ENCODE data around the gene CLCN7. TPM values are rescaled to one million over a fixed set of nuclear protein-coding genes. Genes with fewer than 3 reads are reported as not detected.

CLCN7 gene
- total RNA-seq, 2 donors from 2014 or later: 43.3 to 47.0 TPM

GRCh38 chr16:1493746-1494094 lies 18.9 kb upstream of the CLCN7 start:
- Histone ChIP-seq H3K36me3 (peaks cover 23% of the 10 kb centered on the region), H3K27me3 (replicated peaks; ENCODE audit: insufficient read depth) (no peaks in the 10 kb centered on the region), H3K4me1 (ENCODE audit: control insufficient read depth in 1 of 2, low read depth in 2 of 2) (peaks cover 11 to 22% of the 10 kb centered on the region in 2 donors), H3K27ac (peak overlapping the region; percentile 79 to 89), H3K9me3 (no peaks in the 10 kb centered on the region), H3K4me3 (peak overlapping the region; percentile 95)
- no peak for TF ChIP-seq CTCF (IDR thresholded peaks at IDR 0.05)
- ATAC-seq (ENCODE audit: insufficient number of reproducible peaks, low FRiP score, low read depth) (no peak), DNase-seq (ENCODE audit: low spot score) (no peak)

- peak within 1 kb of the TSS; percentile 95 for H3K4me3 ChIP-seq
- ATAC-seq (ENCODE audit: insufficient number of reproducible peaks, low FRiP score, low read depth) (peak; percentile 75), DNase-seq (ENCODE audit: low spot score) (no peak)
- no peak for TF ChIP-seq CTCF (IDR thresholded peaks at IDR 0.05)
- H3K27me3 ChIP-seq (replicated peaks; ENCODE audit: insufficient read depth): no peaks in the 10 kb centered on the region
- no peaks in the 10 kb centered on the region for H3K9me3 ChIP-seq
- peaks cover 11 to 22% of the 10 kb centered on the region in 2 donors for H3K4me1 ChIP-seq (ENCODE audit: control insufficient read depth in 1 of 2, low read depth in 2 of 2)
- peaks cover 19% of the 10 kb centered on the region for H3K36me3 ChIP-seq
- H3K27ac ChIP-seq: peak within 1 kb of the TSS; percentile 79 to 89
Measured at GRCh38 chr16:1492923-1493745, 18.3 kb upstream of the CLCN7 start, which contains the start of gene TELO2. TELO2 (plus strand) TSS chr16:1493360; CDS start chr16:1494282, 922 bp downstream.

- Histone ChIP-seq H3K9me3 (no peaks in the 10 kb centered on the region), H3K4me1 (ENCODE audit: control insufficient read depth in 1 of 2, low read depth in 2 of 2) (peaks cover 11 to 22% of the 10 kb centered on the region in 2 donors), H3K27me3 (replicated peaks; ENCODE audit: insufficient read depth) (no peaks in the 10 kb centered on the region), H3K27ac (peak overlapping the region; percentile 57 to 79), H3K36me3 (peaks cover 12% of the 10 kb centered on the region), H3K4me3 (peak overlapping the region; percentile 95)
- DNase-seq (ENCODE audit: low spot score) (no peak), ATAC-seq (ENCODE audit: insufficient number of reproducible peaks, low FRiP score, low read depth) (no peak)
- TF ChIP-seq CTCF (IDR thresholded peaks at IDR 0.05): no peak
Measured at GRCh38 chr16:1492082-1492922, 17.5 kb upstream of the CLCN7 start.

GRCh38 chr16:1491327-1491726 lies 16.5 kb upstream of the CLCN7 start:
- Histone ChIP-seq H3K27me3 (replicated peaks; ENCODE audit: insufficient read depth) (no peaks in the 10 kb centered on the region), H3K4me1 (ENCODE audit: control insufficient read depth in 1 of 2, low read depth in 2 of 2) (peaks cover 11 to 22% of the 10 kb centered on the region in 2 donors), H3K27ac (no peak overlapping the region), H3K9me3 (no peaks in the 10 kb centered on the region), H3K4me3 (no peak overlapping the region), H3K36me3 (peaks cover 7% of the 10 kb centered on the region)
- no peak for TF ChIP-seq CTCF (IDR thresholded peaks at IDR 0.05)
- no peak for DNase-seq (ENCODE audit: low spot score)
- no peak for ATAC-seq (ENCODE audit: insufficient number of reproducible peaks, low FRiP score, low read depth)

- no peak overlapping the region for H3K4me3 ChIP-seq
- no peak for DNase-seq (ENCODE audit: low spot score)
- no peaks in the 10 kb centered on the region for H3K27me3 ChIP-seq (replicated peaks; ENCODE audit: insufficient read depth)
- TF ChIP-seq CTCF (IDR thresholded peaks at IDR 0.05): no peak
- peaks cover 5 to 10% of the 10 kb centered on the region in 2 donors for H3K4me1 ChIP-seq (ENCODE audit: control insufficient read depth in 1 of 2, low read depth in 2 of 2)
- H3K9me3 ChIP-seq: no peaks in the 10 kb centered on the region
- H3K27ac ChIP-seq: no peak overlapping the region
- no peaks in the 10 kb centered on the region for H3K36me3 ChIP-seq
- ATAC-seq (ENCODE audit: insufficient number of reproducible peaks, low FRiP score, low read depth): no peak
Measured at GRCh38 chr16:1489077-1489476, 14.2 kb upstream of the CLCN7 start.

Data from thoracic aorta (tissue), 2 donors.